ENCODE results near the gene RBFA.
A peak's percentile ranks its signal among the peaks of the same experiment; 100 is the strongest.
"Not testable (repeated sequence)": the region's sequence is repeated elsewhere in the genome, so short reads cannot be mapped to it uniquely, and the experiment has no call there.

The RBFA gene

GRCh38 chr18:80023173-80023572 lies 11.1 kb upstream of the RBFA start:
- DNase-seq, result no peak

GRCh38 chr18:80026363-80026762 lies 7.9 kb upstream of the RBFA start:
- intact Hi-C loops (cut with DNase I), result no loop called here
- DNase-seq, result no peak

More at GRCh38 chr18:80023173-80023572, 11.1 kb upstream of the RBFA start:
- intact Hi-C loops (cut with DNase I), result no loop called here

GRCh38 chr18:80027719-80028118 lies 6.5 kb upstream of the RBFA start:
- DNase-seq; intact Hi-C loops (cut with DNase I): not testable (repeated sequence)

- no peak for DNase-seq
- intact Hi-C loops (cut with DNase I), result loop anchor here (5.0 to 10.0 kb wide), 3 partner anchors 42 to 352 kb away; partner anchors contain the start of genes CTDP1 and TXNL4A
These were observed 4.5 kb upstream of the RBFA start for GRCh38 chr18:80029690-80030089.

GRCh38 chr18:80033181-80034067 lies 810 bp upstream of the RBFA start:
- DNase-seq, result peak in 32 of 42 donors; percentile 31 to 92 (median 80)

GRCh38 chr18:80034852-80035406 lies 695 bp downstream of the RBFA start:
- intact Hi-C loops (cut with DNase I), result loop anchor here (5.0 to 10.0 kb wide), 3 partner anchors 48 to 358 kb away; partner anchors contain the start of genes CTDP1 and TXNL4A
- DNase-seq, result no peak

More at GRCh38 chr18:80033181-80034067, 810 bp upstream of the RBFA start:
- intact Hi-C loops (cut with DNase I), result loop anchor here (5.0 to 10.0 kb wide), 3 partner anchors 46 to 356 kb away; partner anchors contain the start of genes CTDP1 and TXNL4A

- intact Hi-C loops (cut with DNase I), result loop anchor here (10.0 kb wide), 1 partner anchor 79 kb away; no protein-coding TSS in a partner anchor
- DNase-seq, result no peak
These were observed 1.8 kb downstream of the RBFA start for GRCh38 chr18:80035997-80036396.

GRCh38 chr18:80037300-80037699 lies 3.1 kb downstream of the RBFA start:
- intact Hi-C loops (cut with DNase I), result loop anchor here (10.0 kb wide), 1 partner anchor 78 kb away; no protein-coding TSS in a partner anchor
- no peak for DNase-seq

GRCh38 chr18:80037869-80038630 lies 3.8 kb downstream of the RBFA start:
- intact Hi-C loops (cut with DNase I), result loop anchor here (10.0 kb wide), 1 partner anchor 77 kb away; no protein-coding TSS in a partner anchor
- DNase-seq, result no peak

- no peak for DNase-seq
- intact Hi-C loops (cut with DNase I), result no loop called here
These were observed 6.3 kb downstream of the RBFA start for GRCh38 chr18:80040515-80040914.

GRCh38 chr18:80041424-80041823 lies 7.2 kb downstream of the RBFA start:
- DNase-seq, result no peak

GRCh38 chr18:80042785-80043184 lies 8.6 kb downstream of the RBFA start:
- intact Hi-C loops (cut with DNase I), result no loop called here
- no peak for DNase-seq

More at GRCh38 chr18:80041424-80041823, 7.2 kb downstream of the RBFA start:
- intact Hi-C loops (cut with DNase I), result no loop called here

- DNase-seq, result no peak
- intact Hi-C loops (cut with DNase I), result no loop called here
These were observed 9.8 kb downstream of the RBFA start for GRCh38 chr18:80044072-80044471.

GRCh38 chr18:80046011-80046410 lies 11.8 kb downstream of the RBFA start:
- intact Hi-C loops (cut with DNase I), result no loop called here
- no peak for DNase-seq

- intact Hi-C loops (cut with DNase I), result no loop called here
- no peak for DNase-seq
These were observed 12.2 kb downstream of the RBFA start for GRCh38 chr18:80046431-80046830.

GRCh38 chr18:80046961-80047541 lies 12.8 kb downstream of the RBFA start:
- intact Hi-C loops (cut with DNase I), result no loop called here
- peak in 32 of 42 donors; percentile 9 to 70 (median 42) for DNase-seq

GRCh38 chr18:80050797-80051196 lies 16.6 kb downstream of the RBFA start:
- intact Hi-C loops (cut with DNase I), result no loop called here

GRCh38 chr18:80056095-80056494 lies 21.9 kb downstream of the RBFA start:
- intact Hi-C loops (cut with DNase I), result no loop called here
- no peak for DNase-seq

More at GRCh38 chr18:80050797-80051196, 16.6 kb downstream of the RBFA start:
- peak in 1 of 42 donors; percentile 27 for DNase-seq

- no peak for DNase-seq
- intact Hi-C loops (cut with DNase I), result no loop called here
These were observed 25.7 kb downstream of the RBFA start for GRCh38 chr18:80059945-80060344.
